ENCODE data around the gene SSBP2. TPM values are rescaled to one million over a fixed set of nuclear protein-coding genes. Genes with fewer than 3 reads are reported as not detected.

SSBP2 gene
- total RNA-seq, 1 donor from 2014 or later: 149 TPM

GRCh38 chr5:81575924-81576323 is 175.0 kb downstream of the SSBP2 start:
- H3K9me3 Mint-ChIP-seq (ENCODE audit: unreplicated experiment): no peaks in the 10 kb centered on the region
- DNase-seq (ENCODE audit: low spot score): no peak
- H3K4me1 Mint-ChIP-seq (ENCODE audit: unreplicated experiment): peaks cover 64% of the 10 kb centered on the region
- no peak overlapping the region for H3K4me3 Mint-ChIP-seq (ENCODE audit: unreplicated experiment)
- H3K36me3 Mint-ChIP-seq (ENCODE audit: low read depth, unreplicated experiment): peaks cover 12% of the 10 kb centered on the region
- TF ChIP-seq CTCF (IDR thresholded peaks at IDR 0.05; ENCODE audit: unreplicated experiment): no peak
- H3K27ac Mint-ChIP-seq (ENCODE audit: unreplicated experiment): no peak overlapping the region
- H3K27me3 Mint-ChIP-seq (ENCODE audit: unreplicated experiment): peaks cover 3% of the 10 kb centered on the region

DNA sequence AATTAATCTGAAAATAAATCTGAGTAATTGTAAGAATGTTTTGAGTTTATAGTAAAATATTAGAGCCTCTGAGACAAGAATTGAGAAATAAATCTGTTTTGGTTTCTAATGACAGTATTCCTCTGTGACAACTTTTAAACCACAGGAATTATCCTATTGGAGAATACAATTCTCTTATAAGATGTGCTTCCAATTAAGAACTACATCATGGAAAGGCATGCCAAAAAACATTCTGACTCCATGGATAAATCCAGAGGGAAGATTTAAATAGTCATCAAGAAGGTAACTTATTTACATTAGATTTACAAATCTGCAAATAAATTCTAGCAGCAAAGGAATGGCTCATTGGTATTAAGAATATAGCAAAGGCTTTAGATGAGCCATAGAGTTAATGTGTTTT is 178.7 kb downstream of the SSBP2 start:
- no peaks in the 10 kb centered on the region for H3K9me3 Mint-ChIP-seq (ENCODE audit: unreplicated experiment)
- H3K4me1 Mint-ChIP-seq (ENCODE audit: unreplicated experiment): peaks cover 46% of the 10 kb centered on the region
- H3K27ac Mint-ChIP-seq (ENCODE audit: unreplicated experiment): no peak overlapping the region
- H3K36me3 Mint-ChIP-seq (ENCODE audit: low read depth, unreplicated experiment): peaks cover 23% of the 10 kb centered on the region
- no peak overlapping the region for H3K4me3 Mint-ChIP-seq (ENCODE audit: unreplicated experiment)
- H3K27me3 Mint-ChIP-seq (ENCODE audit: unreplicated experiment): peaks cover 5% of the 10 kb centered on the region
- no peak for DNase-seq (ENCODE audit: low spot score)
- no peak for TF ChIP-seq CTCF (IDR thresholded peaks at IDR 0.05; ENCODE audit: unreplicated experiment)

DNA sequence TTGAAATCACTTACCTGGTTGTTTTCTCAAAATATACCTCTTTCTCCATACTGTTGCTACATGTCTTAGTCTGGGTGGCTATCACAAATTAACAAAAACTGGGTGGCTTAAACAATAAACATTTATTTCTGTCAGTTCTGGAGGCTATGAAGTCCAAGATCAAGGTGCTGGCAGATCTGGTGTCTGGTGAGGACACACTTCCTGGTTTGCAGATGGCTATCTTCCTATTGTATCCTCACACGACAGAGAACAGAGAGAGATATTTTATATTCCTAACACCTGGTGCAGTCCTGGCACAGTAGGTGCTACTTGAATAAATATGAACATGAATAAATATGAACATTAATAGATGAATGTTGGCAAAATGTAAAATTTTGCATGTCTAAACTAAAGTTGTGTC is 192.7 kb downstream of the SSBP2 start:
- no peak for TF ChIP-seq CTCF (IDR thresholded peaks at IDR 0.05; ENCODE audit: unreplicated experiment)
- H3K4me3 Mint-ChIP-seq (ENCODE audit: unreplicated experiment): peak overlapping the region; percentile 24
- peaks cover 26% of the 10 kb centered on the region for H3K4me1 Mint-ChIP-seq (ENCODE audit: unreplicated experiment)
- no peaks in the 10 kb centered on the region for H3K36me3 Mint-ChIP-seq (ENCODE audit: low read depth, unreplicated experiment)
- peaks cover 3% of the 10 kb centered on the region for H3K27me3 Mint-ChIP-seq (ENCODE audit: unreplicated experiment)
- no peak for DNase-seq (ENCODE audit: low spot score)
- H3K27ac Mint-ChIP-seq (ENCODE audit: unreplicated experiment): peak overlapping the region; percentile 1
- no peaks in the 10 kb centered on the region for H3K9me3 Mint-ChIP-seq (ENCODE audit: unreplicated experiment)

DNA sequence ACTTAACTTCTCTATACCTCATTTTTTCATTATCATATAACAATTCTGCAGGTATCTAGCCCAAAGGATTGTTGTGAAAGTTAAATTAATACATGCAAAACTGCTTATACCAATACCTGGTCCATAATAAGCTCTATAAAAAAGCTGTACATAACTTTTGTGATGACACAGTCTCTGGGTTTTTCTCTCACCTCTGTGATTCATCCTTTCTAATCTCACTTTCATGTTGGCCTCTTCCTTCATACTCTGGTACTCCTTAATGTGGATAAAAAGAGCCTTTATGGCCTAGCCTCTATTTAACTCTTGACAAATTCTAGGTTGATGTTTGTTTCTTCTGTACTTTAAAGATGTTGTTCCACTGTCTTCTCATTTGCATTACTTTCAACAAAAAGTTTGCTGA is 194.1 kb downstream of the SSBP2 start:
- Mint-ChIP-seq H3K9me3 (ENCODE audit: unreplicated experiment) (no peaks in the 10 kb centered on the region), H3K27me3 (ENCODE audit: unreplicated experiment) (peaks cover 3% of the 10 kb centered on the region), H3K4me1 (ENCODE audit: unreplicated experiment) (peaks cover 30% of the 10 kb centered on the region), H3K36me3 (ENCODE audit: low read depth, unreplicated experiment) (no peaks in the 10 kb centered on the region), H3K4me3 (ENCODE audit: unreplicated experiment) (no peak overlapping the region), H3K27ac (ENCODE audit: unreplicated experiment) (no peak overlapping the region)
- no peak for TF ChIP-seq CTCF (IDR thresholded peaks at IDR 0.05; ENCODE audit: unreplicated experiment)
- DNase-seq (ENCODE audit: low spot score): no peak

DNA sequence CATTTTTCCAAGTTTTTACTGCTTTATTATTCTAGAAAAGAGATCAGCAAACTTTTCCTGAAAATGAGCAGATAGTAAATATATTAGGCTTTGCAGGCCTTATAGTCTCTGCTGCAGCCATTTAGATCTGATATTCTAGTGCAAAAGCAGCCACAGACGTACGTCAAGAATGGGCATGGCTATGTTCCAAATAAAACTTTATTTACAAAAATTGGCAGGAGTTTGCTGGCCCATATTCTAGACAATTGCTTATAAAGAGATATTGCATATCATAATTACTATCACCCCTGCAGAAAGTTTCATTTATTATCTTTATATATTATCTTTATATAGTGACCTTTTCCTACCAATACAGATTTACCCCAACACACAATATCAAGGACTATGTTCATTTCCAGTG is 195.0 kb downstream of the SSBP2 start:
- no peak for DNase-seq (ENCODE audit: low spot score)
- peaks cover 30% of the 10 kb centered on the region for H3K4me1 Mint-ChIP-seq (ENCODE audit: unreplicated experiment)
- no peak overlapping the region for H3K27ac Mint-ChIP-seq (ENCODE audit: unreplicated experiment)
- no peaks in the 10 kb centered on the region for H3K9me3 Mint-ChIP-seq (ENCODE audit: unreplicated experiment)
- no peak overlapping the region for H3K4me3 Mint-ChIP-seq (ENCODE audit: unreplicated experiment)
- peaks cover 3% of the 10 kb centered on the region for H3K27me3 Mint-ChIP-seq (ENCODE audit: unreplicated experiment)
- H3K36me3 Mint-ChIP-seq (ENCODE audit: low read depth, unreplicated experiment): no peaks in the 10 kb centered on the region
- no peak for TF ChIP-seq CTCF (IDR thresholded peaks at IDR 0.05; ENCODE audit: unreplicated experiment)

All from endothelial cell (in vitro differentiated cells).